ENCODE measurements around the gene TGM6.

Gene TGM6

DNA sequence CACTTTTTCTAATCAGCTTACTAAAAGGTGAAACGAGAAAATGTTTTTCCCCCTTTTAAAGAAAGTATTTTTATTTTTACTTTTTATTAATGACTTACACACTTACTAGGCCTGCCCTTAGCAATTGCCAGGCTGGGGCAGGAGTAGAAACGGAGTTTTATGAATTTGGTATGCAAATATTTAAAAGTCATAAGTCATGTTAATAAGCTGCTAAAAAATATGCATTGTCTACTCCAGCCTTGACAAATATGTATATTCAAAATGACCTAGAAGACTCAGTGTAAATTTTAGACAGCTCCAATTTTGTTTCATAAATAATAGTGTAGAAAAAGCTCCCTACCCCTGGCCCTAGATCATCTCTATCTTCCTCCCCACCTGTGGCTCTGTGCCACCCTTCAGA, 17.5 kb upstream of the TGM6 start:
- TF ChIP-seq, protein P1, sequence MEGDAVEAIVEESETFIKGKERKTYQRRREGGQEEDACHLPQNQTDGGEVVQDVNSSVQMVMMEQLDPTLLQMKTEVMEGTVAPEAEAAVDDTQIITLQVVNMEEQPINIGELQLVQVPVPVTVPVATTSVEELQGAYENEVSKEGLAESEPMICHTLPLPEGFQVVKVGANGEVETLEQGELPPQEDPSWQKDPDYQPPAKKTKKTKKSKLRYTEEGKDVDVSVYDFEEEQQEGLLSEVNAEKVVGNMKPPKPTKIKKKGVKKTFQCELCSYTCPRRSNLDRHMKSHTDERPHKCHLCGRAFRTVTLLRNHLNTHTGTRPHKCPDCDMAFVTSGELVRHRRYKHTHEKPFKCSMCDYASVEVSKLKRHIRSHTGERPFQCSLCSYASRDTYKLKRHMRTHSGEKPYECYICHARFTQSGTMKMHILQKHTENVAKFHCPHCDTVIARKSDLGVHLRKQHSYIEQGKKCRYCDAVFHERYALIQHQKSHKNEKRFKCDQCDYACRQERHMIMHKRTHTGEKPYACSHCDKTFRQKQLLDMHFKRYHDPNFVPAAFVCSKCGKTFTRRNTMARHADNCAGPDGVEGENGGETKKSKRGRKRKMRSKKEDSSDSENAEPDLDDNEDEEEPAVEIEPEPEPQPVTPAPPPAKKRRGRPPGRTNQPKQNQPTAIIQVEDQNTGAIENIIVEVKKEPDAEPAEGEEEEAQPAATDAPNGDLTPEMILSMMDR (IDR thresholded peaks at IDR 0.05; ENCODE audit: low read depth, low read length): no peak
- DNase-seq (ENCODE audit: extremely low read depth, low read depth): no peak

DNA sequence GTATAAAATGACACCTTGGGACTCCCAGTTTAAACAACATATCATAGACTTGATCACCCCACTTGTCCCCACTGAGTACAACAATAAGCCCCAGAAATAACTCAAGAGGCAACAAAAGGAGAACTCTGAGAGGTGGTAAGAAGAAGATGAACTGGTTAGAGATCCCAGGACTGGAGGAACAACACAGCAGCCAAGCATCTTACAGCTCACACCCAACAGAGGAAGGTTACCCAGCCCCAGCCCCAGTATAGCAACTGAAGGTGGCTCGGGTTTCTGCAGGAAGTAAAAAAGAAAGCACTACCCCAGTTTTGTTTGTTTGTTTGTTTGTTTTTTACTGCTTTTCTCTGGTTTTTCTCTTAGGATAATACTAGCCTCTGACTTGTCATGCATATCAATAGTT, 17.1 kb upstream of the TGM6 start:
- TF ChIP-seq, protein P1 (IDR thresholded peaks at IDR 0.05; ENCODE audit: low read depth, low read length): no peak
- no peak for DNase-seq (ENCODE audit: extremely low read depth, low read depth)

DNA sequence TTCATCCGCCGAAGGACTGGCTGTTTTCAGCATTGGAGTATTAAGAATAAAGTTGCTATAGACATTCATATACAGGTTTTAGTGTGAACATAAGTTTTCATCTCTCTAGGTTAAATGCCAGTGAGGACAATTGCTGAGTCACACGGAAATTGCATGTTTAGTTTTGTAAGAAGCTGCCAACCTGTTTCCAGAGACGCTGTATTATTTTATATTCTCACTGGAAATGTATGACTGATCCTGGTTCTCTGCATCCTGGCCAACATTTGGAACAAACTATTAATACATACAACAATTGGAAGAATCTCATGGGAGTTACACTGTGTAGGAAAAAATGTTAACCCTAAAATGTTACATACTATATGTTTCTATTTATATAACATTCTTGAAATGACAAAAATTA, 16.7 kb upstream of the TGM6 start:
- TF ChIP-seq, protein P1 (IDR thresholded peaks at IDR 0.05; ENCODE audit: low read depth, low read length): no peak
- no peak for DNase-seq (ENCODE audit: extremely low read depth, low read depth)

DNA sequence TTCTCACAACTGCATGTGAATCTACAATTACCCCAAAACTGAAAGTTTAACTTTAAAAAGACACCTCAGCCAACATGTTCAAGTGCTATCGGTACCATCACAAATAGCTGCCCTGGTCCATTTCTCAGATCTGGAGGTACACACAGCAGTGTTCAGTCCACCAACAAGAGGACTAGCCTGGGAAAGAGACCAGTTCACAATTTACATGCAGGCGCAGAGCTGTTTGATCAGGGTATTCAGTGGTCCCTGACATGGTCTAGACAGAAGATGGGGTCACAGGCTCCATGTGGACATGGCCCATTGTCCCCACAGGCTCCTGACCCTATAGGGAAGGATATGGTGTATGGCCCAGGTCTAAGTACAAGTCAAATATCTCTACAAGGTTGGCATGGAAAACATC, 15.6 kb upstream of the TGM6 start:
- TF ChIP-seq, protein P1 (IDR thresholded peaks at IDR 0.05; ENCODE audit: low read depth, low read length): no peak
- DNase-seq (ENCODE audit: extremely low read depth, low read depth): no peak

DNA sequence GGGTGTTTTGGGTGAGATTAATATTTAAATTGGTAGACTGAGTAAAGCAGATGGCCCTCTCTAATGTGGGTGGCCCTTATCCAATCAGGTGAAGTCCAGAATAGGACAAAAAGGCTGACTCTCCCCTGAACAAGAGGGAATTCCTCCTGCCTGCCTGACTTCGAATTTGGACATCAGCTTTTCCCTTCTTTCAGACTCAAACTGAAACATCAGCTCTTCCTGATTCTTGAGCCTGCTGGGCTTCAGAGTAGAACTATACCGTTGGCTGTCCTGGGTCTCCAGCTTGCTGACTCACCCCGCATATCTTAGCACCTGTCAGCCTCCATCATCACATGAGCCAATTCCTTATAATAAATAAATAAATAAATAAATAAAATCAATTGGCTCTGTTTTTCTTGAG, 15.0 kb upstream of the TGM6 start:
- TF ChIP-seq, protein P1 (IDR thresholded peaks at IDR 0.05; ENCODE audit: low read depth, low read length): no peak
- DNase-seq (ENCODE audit: extremely low read depth, low read depth): no peak

DNA sequence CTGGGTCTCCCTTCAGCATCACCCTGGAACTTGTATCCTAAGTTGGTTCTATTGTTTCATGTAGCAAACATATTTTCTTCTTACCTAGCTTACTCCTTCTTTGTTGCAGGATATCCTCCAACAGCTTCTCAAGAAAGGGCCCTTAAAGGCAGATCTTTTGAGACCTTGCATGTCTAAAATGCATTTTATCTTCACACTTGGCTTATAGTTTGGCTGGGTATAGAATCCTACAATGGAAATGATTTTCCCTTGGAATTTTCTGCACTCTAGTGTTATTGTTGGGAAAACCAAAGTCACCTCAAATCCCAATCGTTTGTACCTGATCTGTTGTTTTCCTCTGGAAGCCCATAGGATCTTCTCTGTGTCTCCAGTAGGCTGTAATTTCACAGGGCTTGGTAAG, 12.1 kb upstream of the TGM6 start:
- no peak for DNase-seq (ENCODE audit: extremely low read depth, low read depth)
- TF ChIP-seq, protein P1 (IDR thresholded peaks at IDR 0.05; ENCODE audit: low read depth, low read length): no peak

DNA sequence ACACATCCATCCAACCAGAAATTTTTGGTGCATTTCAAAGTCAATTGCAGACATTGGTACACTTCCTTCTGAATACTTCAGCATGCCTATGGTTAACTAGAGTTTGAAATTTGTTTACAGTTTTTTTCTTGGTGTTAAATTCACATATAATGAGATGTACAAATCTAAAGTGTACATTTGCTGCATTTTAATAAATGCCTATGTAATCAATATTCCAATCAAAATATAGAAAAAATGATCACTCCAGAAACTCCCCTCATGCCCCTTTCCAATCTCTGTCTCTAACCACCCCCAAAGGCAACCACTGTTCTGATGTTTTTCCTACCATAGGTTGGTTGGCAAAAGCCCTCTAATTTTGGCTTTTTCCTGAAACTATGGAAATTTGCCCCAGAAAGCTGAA, 7.6 kb upstream of the TGM6 start:
- TF ChIP-seq, protein P1 (IDR thresholded peaks at IDR 0.05; ENCODE audit: low read depth, low read length): no peak
- DNase-seq (ENCODE audit: extremely low read depth, low read depth): no peak
